ENCODE data around the gene SATB1.

GRCh38 chr3:18369551-18370185, 55.5 kb downstream of the SATB1 start:
- TF ChIP-seq POLR2A (IDR thresholded peaks at IDR 0.05) (no peak), CTCF (IDR thresholded peaks at IDR 0.05) (no peak)

Data from body of pancreas (tissue), 4 donors.